Muscle layer of duodenum (tissue), 2 donors: ENCODE data around the gene ZNF148.

Experiments used
- H3K27ac ChIP-seq: one replicate; pipeline ENCODE4 v1.7.0; 2013; ENCODE audit warnings: mild to moderate bottlenecking, low read length
- H3K27me3 ChIP-seq: one replicate; pipeline ENCODE4 v1.7.0; 2013; ENCODE audit warnings: low read depth, mild to moderate bottlenecking, control low read depth, low read length
- H3K36me3 ChIP-seq, 2 donors: one replicate each; pipeline ENCODE4 v1.7.0; 2013; ENCODE audit warnings: low read length in 2 of 2, control low read depth in 1 of 2, mild to moderate bottlenecking in 1 of 2; ENCODE audit not compliant: insufficient read depth in 2 of 2, control insufficient read depth in 1 of 2
- H3K4me1 ChIP-seq, 2 donors: one replicate each; pipeline ENCODE4 v1.7.0; 2013; ENCODE audit warnings: low read length in 2 of 2, mild to moderate bottlenecking in 2 of 2, control low read depth in 1 of 2, moderate library complexity in 1 of 2; ENCODE audit not compliant: insufficient read depth in 2 of 2, control insufficient read depth in 1 of 2
- H3K4me3 ChIP-seq, 2 donors: one replicate each; pipeline ENCODE4 v1.7.0; 2013; ENCODE audit warnings: low read length in 2 of 2, low read depth in 1 of 2, mild to moderate bottlenecking in 1 of 2
- H3K9me3 ChIP-seq, 2 donors: one replicate each; pipeline ENCODE4 v1.7.0; 2013; ENCODE audit warnings: low read length in 2 of 2, control low read depth in 1 of 2, mild to moderate bottlenecking in 1 of 2; ENCODE audit not compliant: control insufficient read depth in 1 of 2
- donor health status: healthy.

ZNF148 gene

GRCh38 chr3:125310623-125311081, 64.5 kb downstream of the ZNF148 start:
- Histone ChIP-seq H3K27ac (no peak overlapping the region), H3K4me1 (peaks cover 0 to 2% of the 10 kb centered on the region in 2 donors), H3K9me3 (peaks cover 0 to 2% of the 10 kb centered on the region in 2 donors), H3K27me3 (no peaks in the 10 kb centered on the region), H3K4me3 (peak overlapping the region; percentile 24 to 37), H3K36me3 (peaks cover 6 to 15% of the 10 kb centered on the region in 2 donors)

GRCh38 chr3:125309476-125309875, 65.6 kb downstream of the ZNF148 start:
- H3K36me3 ChIP-seq, result peaks cover 6 to 15% of the 10 kb centered on the region in 2 donors
- no peak overlapping the region for H3K4me3 ChIP-seq
- H3K4me1 ChIP-seq, result peaks cover 0 to 4% of the 10 kb centered on the region in 2 donors
- no peaks in the 10 kb centered on the region for H3K27me3 ChIP-seq
- H3K9me3 ChIP-seq, result peaks cover 0 to 2% of the 10 kb centered on the region in 2 donors
- H3K27ac ChIP-seq, result no peak overlapping the region

- peaks cover 0 to 8% of the 10 kb centered on the region in 2 donors for H3K36me3 ChIP-seq
- peaks cover 0 to 4% of the 10 kb centered on the region in 2 donors for H3K4me1 ChIP-seq
- peaks cover 0 to 2% of the 10 kb centered on the region in 2 donors for H3K9me3 ChIP-seq
- H3K27ac ChIP-seq, result no peak overlapping the region
- H3K27me3 ChIP-seq, result no peaks in the 10 kb centered on the region
- H3K4me3 ChIP-seq, result no peak overlapping the region
These were observed 68.5 kb downstream of the ZNF148 start for GRCh38 chr3:125306620-125307019.

GRCh38 chr3:125302932-125303331, 72.2 kb downstream of the ZNF148 start:
- no peaks in the 10 kb centered on the region for H3K9me3 ChIP-seq
- no peak overlapping the region for H3K4me3 ChIP-seq
- no peaks in the 10 kb centered on the region for H3K36me3 ChIP-seq
- no peak overlapping the region for H3K27ac ChIP-seq
- H3K4me1 ChIP-seq, result peaks cover 0 to 4% of the 10 kb centered on the region in 2 donors
- no peaks in the 10 kb centered on the region for H3K27me3 ChIP-seq

GRCh38 chr3:125300416-125300815, 74.7 kb downstream of the ZNF148 start:
- Histone ChIP-seq H3K27ac (no peak overlapping the region), H3K9me3 (no peaks in the 10 kb centered on the region), H3K27me3 (no peaks in the 10 kb centered on the region), H3K36me3 (no peaks in the 10 kb centered on the region), H3K4me1 (no peaks in the 10 kb centered on the region), H3K4me3 (no peak overlapping the region)

GRCh38 chr3:125294411-125294810, 80.7 kb downstream of the ZNF148 start:
- no peak overlapping the region for H3K27ac ChIP-seq
- H3K4me3 ChIP-seq, result no peak overlapping the region
- H3K9me3 ChIP-seq, result no peaks in the 10 kb centered on the region
- no peaks in the 10 kb centered on the region for H3K36me3 ChIP-seq
- H3K27me3 ChIP-seq, result no peaks in the 10 kb centered on the region
- no peaks in the 10 kb centered on the region for H3K4me1 ChIP-seq

- H3K27ac ChIP-seq, result no peak overlapping the region
- no peaks in the 10 kb centered on the region for H3K9me3 ChIP-seq
- H3K27me3 ChIP-seq, result no peaks in the 10 kb centered on the region
- peaks cover 0 to 11% of the 10 kb centered on the region in 2 donors for H3K36me3 ChIP-seq
- H3K4me3 ChIP-seq, result no peak overlapping the region
- no peaks in the 10 kb centered on the region for H3K4me1 ChIP-seq
These were observed 83.1 kb downstream of the ZNF148 start for GRCh38 chr3:125292015-125292414.

- no peak overlapping the region for H3K4me3 ChIP-seq
- H3K36me3 ChIP-seq, result peaks cover 0 to 11% of the 10 kb centered on the region in 2 donors
- no peaks in the 10 kb centered on the region for H3K4me1 ChIP-seq
- no peak overlapping the region for H3K27ac ChIP-seq
- H3K27me3 ChIP-seq, result no peaks in the 10 kb centered on the region
- no peaks in the 10 kb centered on the region for H3K9me3 ChIP-seq
These were observed 85.6 kb downstream of the ZNF148 start for GRCh38 chr3:125289429-125289981.

GRCh38 chr3:125287248-125287647, 87.9 kb downstream of the ZNF148 start:
- H3K4me1 ChIP-seq, result no peaks in the 10 kb centered on the region
- H3K36me3 ChIP-seq, result peaks cover 0 to 11% of the 10 kb centered on the region in 2 donors
- H3K9me3 ChIP-seq, result no peaks in the 10 kb centered on the region
- H3K4me3 ChIP-seq, result no peak overlapping the region
- no peaks in the 10 kb centered on the region for H3K27me3 ChIP-seq
- H3K27ac ChIP-seq, result no peak overlapping the region

GRCh38 chr3:125281381-125281780, 93.7 kb downstream of the ZNF148 start:
- Histone ChIP-seq H3K9me3 (no peaks in the 10 kb centered on the region), H3K4me3 (no peak overlapping the region), H3K36me3 (peaks cover 0 to 4% of the 10 kb centered on the region in 2 donors), H3K27me3 (no peaks in the 10 kb centered on the region), H3K27ac (no peak overlapping the region), H3K4me1 (no peaks in the 10 kb centered on the region)

- Histone ChIP-seq H3K27me3 (no peaks in the 10 kb centered on the region), H3K4me1 (no peaks in the 10 kb centered on the region), H3K36me3 (peaks cover 0 to 4% of the 10 kb centered on the region in 2 donors), H3K4me3 (no peak overlapping the region), H3K27ac (no peak overlapping the region), H3K9me3 (no peaks in the 10 kb centered on the region)
These were observed 94.3 kb downstream of the ZNF148 start for GRCh38 chr3:125280668-125281361.
